Hepatocyte (in vitro differentiated cells): Measurements from ENCODE around the gene BBX.
A peak's percentile ranks its signal among the peaks of the same experiment; 100 is the strongest.

Experiments used
- EZH2 ChIP-seq: fragments of 200-600 bp; sonication (generic); IDR thresholded peaks from 2 replicates; pipeline ENCODE4 v1.6.1; 2016; ENCODE audit warnings: antibody characterized with exemption, mild to moderate bottlenecking, borderline replicate concordance
- EZH2phosphoT487 ChIP-seq: fragments of 200-600 bp; sonication (generic); IDR thresholded peaks from one replicate; pipeline ENCODE4 v1.6.1; 2018; ENCODE audit warnings: antibody characterized with exemption, mild to moderate bottlenecking, low read depth, moderate library complexity; ENCODE audit not compliant: unreplicated experiment, severe bottlenecking
- TF ChIP-seq, protein P1 (sequence below): fragments of 200-600 bp; sonication (generic); IDR thresholded peaks from 2 replicates; pipeline ENCODE4 v1.5.1; 2016; ENCODE audit warnings: antibody characterized with exemption, mild to moderate bottlenecking; ENCODE audit not compliant: poor library complexity

DNA sequence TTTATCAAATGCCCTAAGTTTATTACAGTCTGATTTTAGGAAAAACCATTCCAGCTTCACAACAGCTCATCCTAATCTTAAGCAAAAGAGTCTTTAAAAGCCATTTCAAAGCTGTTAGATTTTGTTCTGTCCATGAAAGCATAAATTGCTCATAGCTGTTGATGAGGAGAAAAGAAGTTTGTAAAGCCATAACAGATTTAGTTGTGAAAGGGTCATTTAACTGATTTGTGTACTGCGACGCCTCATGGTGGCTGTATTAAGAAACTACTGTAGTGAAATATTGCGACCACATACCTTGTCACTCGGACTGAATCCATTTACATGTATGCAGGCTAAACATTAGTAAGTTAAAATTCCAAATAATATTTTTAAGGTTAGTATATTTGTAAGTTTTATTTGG lies 20.9 kb downstream of the BBX start:
- TF ChIP-seq, protein P1, sequence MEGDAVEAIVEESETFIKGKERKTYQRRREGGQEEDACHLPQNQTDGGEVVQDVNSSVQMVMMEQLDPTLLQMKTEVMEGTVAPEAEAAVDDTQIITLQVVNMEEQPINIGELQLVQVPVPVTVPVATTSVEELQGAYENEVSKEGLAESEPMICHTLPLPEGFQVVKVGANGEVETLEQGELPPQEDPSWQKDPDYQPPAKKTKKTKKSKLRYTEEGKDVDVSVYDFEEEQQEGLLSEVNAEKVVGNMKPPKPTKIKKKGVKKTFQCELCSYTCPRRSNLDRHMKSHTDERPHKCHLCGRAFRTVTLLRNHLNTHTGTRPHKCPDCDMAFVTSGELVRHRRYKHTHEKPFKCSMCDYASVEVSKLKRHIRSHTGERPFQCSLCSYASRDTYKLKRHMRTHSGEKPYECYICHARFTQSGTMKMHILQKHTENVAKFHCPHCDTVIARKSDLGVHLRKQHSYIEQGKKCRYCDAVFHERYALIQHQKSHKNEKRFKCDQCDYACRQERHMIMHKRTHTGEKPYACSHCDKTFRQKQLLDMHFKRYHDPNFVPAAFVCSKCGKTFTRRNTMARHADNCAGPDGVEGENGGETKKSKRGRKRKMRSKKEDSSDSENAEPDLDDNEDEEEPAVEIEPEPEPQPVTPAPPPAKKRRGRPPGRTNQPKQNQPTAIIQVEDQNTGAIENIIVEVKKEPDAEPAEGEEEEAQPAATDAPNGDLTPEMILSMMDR = peak; percentile 27
- no peak for TF ChIP-seq EZH2
- no peak for TF ChIP-seq EZH2phosphoT487
